HG03159 (cell line): ENCODE measurements around the gene DHX16.
"Not testable (repeated sequence)": the region's sequence is repeated elsewhere in the genome, so short reads cannot be mapped to it uniquely, and the experiment has no call there.

Experiments
- ATAC-seq: cut with Tn5 transposase; IDR thresholded peaks from one replicate; pipeline ENCODE4 v1.9.1; 2021; ENCODE audit warnings: mild to moderate bottlenecking, moderate library complexity; ENCODE audit not compliant: unreplicated experiment

Gene DHX16

DNA sequence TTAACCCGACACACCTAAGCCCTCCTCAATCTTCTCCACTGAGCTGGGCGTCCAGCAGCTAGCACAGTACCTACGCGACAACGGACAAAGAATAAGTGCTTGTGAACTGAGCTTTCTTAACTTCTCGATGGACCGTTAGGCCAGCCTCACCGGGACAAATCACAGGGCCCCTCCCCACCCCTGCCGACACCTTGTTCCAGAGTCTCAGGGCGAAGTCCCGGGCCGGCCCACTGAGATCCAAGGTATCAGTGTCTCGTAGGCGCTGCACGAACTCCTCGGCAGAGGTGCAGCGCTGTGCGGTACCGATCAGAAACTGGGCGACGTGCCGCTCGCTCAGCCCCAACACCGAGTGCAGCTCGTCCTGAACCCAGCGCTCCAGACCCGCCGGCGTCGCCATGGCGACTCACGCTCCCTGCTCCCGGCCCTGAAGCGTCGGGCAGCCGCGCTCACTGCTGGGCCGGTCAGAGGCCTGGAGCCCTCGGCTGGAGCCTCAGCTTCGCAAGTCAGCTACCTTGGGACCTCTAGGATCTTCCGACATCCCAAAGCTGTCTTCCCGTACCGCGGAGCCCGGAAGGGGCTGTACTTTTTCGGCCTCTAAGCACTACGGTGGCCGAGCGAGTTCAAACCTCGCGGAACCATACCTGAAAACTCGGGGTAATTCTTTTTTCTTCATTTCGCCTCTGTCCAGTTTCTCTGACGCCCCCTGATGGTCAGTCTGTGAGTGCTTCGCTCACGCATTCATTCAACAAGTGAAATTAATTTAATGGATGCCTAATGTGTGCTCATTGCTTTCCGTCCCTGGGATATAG lies at the start of gene DHX16:
Gene DHX16, minus strand, starts transcription at position 562 of the 809 bp plus-strand sequence. Its CDS starts 165 bp downstream, at position 397.
- peak; percentile 63 for ATAC-seq

GRCh38 chr6:30722025-30722279 lies 49.1 kb upstream of the DHX16 start:
- not testable (repeated sequence) for ATAC-seq

DNA sequence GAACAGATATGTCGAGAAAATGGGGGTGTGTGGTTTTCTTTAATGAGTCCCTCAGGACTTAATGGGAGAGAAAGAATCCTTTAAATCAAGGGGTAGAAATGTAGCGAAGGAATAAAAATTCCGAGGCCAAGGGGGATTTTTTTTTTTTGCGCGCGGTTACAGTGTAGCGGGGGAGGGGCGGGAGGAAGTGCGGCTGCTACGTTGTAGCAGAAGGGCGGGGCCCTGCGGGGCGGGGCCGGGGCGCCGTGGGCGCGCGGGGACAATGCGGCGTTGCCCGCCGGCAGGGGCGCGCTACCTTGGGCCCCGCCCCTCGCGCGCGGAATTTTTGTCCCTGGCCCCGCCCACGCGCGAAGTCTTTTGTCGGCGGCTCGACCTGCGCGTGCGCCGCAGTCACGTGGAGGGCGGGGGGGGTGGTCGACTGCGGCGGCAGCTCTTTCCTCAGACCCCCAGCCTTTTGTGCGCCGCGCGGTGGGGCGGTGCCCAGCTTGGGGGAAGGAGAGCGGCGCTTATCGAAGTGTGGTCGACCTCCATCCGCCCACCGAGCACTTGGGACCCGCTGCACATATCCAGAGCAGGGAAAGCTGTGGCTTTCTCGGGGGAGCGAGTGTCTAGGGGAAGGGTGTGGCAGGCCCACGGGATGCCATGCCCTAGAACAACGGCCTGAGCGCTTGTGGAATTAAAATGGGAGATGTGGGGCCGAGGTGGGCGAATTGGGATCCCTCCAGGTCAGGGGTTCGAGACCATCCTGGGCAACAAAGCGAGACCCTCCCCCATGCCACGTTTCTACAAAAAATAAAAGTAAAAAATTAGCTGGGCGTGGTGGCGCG lies 48.6 kb upstream of the DHX16 start:
- no peak for ATAC-seq

DNA sequence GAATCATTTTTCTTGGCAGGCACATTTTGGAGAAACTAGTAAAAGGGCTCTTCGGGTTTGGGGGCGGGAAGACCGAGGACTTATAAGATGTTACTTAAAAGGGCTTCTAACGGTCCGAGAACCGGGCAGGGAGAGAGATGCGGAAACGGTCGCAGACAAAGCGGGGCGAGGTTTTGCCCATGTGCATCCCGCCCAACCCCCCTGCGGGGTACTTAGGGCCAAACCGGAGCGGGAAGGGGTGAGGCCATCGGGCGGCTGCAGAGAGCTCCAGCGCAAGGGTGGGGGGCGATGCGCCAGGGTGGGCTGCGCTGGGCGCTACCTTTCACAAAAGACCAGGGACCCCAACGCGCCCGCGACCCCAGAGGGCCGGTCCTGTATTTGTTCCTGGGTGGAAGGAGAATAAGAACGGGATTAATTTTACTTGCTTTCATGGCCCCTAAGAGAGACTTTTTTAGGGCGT lies 48.0 kb upstream of the DHX16 start:
- no peak for ATAC-seq

DNA sequence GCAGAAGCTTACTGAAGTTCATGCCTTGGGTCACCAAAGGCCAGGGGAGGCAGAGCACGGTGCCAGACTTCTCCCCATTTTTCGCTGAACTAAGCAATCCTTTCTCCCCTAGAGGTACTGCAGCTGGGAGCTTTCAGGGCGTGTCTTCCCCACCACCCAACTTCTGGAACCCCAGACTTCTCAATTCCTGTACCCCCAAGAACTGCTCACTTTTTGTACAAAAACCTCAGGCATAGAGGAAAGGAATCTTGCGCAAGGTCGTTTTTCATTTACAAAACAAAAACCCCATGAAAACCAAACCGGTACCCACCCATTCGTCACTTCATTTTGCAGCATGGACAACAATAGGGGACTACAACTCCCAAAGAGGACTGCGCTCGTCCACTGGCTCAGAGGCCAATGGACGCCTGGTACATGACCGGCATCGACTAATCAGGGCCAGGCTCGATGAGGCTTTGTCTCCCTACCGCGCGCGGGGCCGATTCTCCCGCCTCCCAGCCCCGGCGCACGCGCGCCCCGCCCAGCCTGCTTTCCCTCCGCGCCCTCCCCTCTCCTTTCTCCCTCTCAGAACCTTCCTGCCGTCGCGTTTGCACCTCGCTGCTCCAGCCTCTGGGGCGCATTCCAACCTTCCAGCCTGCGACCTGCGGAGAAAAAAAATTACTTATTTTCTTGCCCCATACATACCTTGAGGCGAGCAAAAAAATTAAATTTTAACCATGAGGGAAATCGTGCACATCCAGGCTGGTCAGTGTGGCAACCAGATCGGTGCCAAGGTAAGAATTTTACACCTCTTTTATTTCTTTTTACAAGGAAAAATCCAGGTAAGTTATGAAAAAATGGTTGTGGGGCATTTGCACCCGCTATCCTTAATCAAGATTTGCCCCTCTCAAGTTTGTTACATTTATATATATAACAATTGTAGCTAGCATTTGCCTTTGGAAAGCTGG lies 47.3 kb upstream of the DHX16 start, which contains the start of gene TUBB:
Gene TUBB, plus strand, starts transcription at position 562 of the 947 bp plus-strand sequence. Its CDS starts 155 bp downstream, at position 717.
- ATAC-seq = peak; percentile 42

DNA sequence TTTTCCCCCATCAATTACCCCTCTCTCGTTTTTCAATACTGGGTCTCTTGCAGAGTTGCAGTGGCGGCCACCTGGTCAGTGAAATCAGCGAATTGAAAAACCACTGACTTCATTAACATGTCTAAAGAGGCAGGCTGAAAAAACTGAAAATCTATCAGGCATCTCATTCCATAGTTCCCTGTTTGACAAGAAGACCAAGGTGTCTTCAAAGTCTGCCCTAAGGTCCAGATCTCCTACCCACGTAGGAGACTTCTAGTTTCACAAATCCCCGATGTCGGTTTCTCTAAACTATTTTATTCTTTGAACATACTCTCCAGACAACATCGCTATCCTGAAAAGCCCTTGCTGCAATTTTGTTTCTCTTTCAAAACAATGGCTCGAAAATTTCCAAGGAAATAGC lies 46.5 kb upstream of the DHX16 start:
- ATAC-seq = no peak

- not testable (repeated sequence) for ATAC-seq
These were observed 45.3 kb upstream of the DHX16 start for GRCh38 chr6:30717845-30718720.

- peak; percentile 64 for ATAC-seq
These were observed 44.5 kb upstream of the DHX16 start, which contains the start of gene MDC1 for GRCh38 chr6:30717129-30717844. TSS of gene MDC1 (minus strand) at chr6:30717281. CDS start at chr6:30715175, 2,106 bp downstream.

DNA sequence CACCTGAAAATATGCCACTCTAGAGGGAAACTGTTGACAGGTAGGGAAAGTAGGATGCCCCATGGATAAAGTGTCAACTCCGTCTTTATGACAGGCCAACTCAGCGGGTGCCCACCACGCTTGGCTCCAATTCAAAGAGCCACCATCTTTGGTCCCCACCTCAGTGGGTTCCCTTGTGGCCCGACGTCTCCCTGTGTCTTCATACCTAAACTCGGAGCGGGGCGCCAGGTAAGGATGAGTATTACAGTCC lies 44.0 kb upstream of the DHX16 start:
- ATAC-seq = no peak

- ATAC-seq = no peak
These were observed 41.5 kb upstream of the DHX16 start for GRCh38 chr6:30714263-30714662.

- ATAC-seq = no peak
These were observed 39.7 kb upstream of the DHX16 start for GRCh38 chr6:30712441-30712945.

DNA sequence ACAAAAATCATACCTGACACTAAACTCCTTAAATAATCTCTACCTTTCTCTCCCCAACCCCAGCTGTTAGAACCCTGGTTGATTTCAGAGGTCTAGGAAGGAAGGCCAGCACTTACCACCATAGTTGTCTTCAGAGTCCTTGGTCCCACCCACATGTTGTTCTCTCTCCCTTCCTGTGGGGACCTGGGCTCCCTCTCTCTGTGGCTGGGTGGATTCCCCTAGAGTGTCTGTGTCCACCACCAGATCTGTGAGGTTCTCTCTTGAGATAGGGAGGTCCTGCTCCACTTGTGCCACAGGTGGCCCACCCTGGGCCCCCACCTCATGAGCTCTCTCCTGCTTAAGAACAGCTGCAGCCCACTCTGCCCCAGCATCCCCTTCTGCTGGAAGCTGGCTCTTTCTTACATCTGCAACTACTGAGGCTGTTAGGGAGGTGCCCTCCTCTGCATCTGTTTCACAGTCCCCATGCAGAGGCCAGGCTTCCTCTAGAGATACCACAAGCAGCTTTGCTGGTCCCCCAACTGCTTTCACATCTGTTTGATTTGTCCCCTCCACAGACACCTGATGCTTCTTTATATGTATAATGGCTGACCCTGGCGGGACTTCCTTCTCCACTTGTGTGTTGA lies 39.1 kb upstream of the DHX16 start:
- ATAC-seq = no peak

- no peak for ATAC-seq
These were observed 36.5 kb upstream of the DHX16 start for GRCh38 chr6:30709101-30709868.

- no peak for ATAC-seq
These were observed 34.6 kb upstream of the DHX16 start for GRCh38 chr6:30707281-30707850.

DNA sequence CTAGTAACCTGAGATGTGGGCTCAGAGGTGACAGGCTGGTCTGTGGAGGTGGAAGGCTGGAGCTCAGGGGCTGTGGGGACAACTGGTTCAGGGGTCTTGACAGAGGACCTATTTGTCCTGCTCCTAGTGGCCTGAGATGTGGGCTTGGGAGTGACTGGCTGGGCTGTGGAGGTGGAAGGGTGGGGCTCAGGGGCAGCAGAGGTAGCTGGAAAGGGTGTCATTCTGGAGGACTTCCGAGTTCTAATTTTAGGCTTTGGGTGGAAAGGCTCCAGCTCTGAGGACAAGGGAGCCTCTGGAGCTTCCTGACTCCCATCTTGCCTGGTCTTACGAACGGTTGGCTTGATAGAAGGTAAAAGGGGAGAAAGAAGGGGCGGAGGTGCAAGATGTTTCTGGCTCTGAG lies 32.8 kb upstream of the DHX16 start:
- ATAC-seq = no peak

DNA sequence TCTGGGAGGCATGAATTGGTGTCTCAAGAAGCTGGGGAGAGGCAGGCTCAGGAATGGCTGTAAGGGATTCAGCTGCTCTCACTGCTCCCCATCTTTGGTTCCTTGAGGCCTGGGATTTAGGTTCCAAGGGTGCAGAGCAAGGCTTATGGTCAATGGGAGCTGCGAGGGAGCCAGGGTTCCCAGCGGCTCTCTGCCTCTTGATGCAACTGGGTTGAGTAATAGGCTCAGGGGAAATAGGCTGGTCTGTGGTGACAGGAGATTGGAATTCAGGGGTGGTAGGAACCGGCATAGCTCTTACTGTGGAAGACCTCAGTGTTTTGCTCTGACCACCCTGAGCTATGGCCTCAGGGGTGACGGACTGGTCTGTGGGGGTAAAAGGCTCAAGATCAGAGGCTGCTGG lies 31.0 kb upstream of the DHX16 start:
- no peak for ATAC-seq

DNA sequence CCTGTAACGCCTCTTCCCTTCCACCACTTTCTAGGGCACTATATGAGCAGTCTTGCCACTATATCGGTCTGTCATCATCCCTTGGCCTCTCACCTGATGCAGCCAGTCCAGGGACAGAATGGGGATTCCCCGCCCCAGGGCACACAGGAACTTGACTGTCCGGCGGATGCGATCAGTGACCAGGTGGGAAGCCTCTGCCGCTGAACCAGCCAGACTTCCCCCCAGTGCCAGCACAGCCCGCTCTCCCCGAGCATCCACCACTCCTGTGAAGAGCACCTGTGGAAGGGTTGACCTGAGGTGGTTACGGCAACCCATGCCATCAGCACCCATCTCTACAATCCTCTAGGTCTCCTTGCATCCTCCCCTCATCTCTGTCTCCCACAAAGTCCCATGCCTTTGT lies 30.2 kb upstream of the DHX16 start:
- no peak for ATAC-seq

GRCh38 chr6:30700340-30700739 lies 27.5 kb upstream of the DHX16 start:
- ATAC-seq = no peak
